HG03565 (cell line): Measurements from ENCODE around the gene FOXP1.
"Not testable (repeated sequence)": the region's sequence is repeated elsewhere in the genome, so short reads cannot be mapped to it uniquely, and the experiment has no call there.

ENCODE experiments used
- ATAC-seq: cut with Tn5 transposase; IDR thresholded peaks from one replicate; pipeline ENCODE4 v1.9.1; 2021; ENCODE audit warnings: mild to moderate bottlenecking, moderate library complexity; ENCODE audit not compliant: unreplicated experiment

Gene FOXP1

DNA sequence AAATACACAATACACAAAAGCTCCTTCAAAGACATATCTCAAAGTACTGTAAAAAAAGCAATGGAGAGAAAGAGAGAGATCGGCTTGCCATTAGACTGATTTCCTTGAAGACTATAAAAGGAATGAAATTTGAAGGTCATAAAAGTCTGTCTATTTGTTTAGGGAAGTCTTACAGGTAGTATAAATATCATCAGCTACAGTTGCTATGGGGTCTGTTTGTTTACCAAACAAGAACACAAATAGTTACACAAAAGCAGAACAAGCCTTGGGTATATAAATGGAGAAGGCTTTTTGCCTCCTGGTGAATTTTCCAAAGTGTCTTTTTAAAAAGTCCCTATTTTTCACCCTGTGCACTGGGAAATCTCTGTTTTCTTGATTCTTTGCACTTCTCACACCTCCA is 552.3 kb downstream of the FOXP1 start:
- no peak for ATAC-seq

DNA sequence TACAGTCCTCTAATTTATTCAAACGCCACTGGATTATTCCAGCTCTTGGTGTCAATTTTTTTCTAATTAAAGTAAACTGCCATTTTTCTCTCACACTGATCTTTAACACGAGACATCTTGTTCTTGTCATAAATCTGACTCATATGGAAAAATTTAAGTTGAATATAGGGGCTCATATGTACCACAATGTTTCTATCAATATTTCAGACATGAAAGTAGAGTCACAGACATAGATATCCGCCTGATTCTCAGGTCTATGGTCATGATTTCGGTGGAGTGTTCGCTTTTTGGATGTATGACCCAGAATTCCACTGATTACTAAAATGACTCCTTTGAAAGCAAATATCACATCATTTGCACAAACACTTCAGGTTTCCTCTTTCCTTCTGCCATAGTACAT is 552.8 kb downstream of the FOXP1 start:
- ATAC-seq, result no peak

DNA sequence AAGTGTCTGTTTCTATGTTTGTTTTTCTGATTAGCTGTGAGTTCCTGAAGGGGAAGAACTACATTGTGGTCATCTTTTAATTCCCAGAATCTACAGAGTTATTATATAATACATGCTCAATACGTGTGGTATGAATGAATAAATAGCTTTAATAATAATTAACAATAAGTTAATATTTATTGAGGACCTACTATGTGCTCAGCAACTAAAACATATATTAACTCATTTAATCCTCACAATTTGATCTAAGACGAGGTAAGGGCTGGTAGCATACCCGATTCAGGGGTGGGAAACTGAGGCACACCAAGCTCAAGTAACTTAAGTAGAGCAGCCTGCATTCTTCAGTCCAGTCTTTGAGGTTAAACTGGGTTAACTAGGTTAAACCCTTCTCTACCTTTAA is 553.8 kb downstream of the FOXP1 start:
- no peak for ATAC-seq

- ATAC-seq, result no peak
Observed at GRCh38 chr3:71028802-71029201, 554.7 kb downstream of the FOXP1 start.

- ATAC-seq, result no peak
Observed at GRCh38 chr3:71028184-71028583, 555.3 kb downstream of the FOXP1 start.

DNA sequence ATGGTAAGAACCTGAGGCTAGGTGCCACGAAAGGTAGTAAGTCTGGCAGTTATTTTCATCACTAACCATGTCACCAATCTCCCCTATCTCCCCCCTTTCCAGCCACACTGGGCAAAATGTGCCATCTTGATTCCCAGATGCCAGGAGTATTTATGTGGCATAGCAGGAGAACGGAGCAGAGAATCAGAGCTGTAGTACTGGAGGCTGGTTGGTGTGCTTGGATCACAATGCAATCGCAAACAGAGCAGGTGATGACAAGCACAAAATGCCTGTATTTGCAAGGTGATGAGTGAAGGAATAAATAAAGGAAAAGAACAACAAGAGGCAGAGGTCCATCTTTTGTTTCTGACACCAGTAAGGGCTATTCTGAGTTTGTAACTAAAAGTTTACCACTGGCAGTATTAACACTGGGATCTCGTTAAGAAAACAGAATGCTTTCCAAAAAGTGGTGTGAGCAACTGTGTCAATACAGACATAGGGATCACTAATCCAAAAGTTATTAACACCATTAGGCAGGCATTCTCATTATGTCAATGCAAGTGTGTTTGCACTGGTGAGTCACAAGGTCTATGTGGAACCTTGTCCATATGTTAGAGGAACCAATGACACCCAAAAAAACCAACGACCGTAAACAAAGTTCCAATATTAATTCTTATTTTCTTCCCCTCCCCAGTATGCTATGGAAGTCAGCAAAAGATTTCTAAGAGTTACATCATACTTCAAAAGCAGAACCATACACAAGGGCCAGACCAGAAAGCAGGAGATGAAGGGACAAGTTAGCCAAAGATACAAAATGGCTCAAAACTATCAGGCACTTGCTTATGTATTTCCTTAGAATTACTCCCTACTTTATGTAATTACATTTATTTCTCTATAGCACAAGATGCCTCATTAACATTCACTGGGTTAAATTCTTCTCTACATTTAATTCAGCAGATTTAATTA is 556.6 kb downstream of the FOXP1 start:
- ATAC-seq, result no peak

DNA sequence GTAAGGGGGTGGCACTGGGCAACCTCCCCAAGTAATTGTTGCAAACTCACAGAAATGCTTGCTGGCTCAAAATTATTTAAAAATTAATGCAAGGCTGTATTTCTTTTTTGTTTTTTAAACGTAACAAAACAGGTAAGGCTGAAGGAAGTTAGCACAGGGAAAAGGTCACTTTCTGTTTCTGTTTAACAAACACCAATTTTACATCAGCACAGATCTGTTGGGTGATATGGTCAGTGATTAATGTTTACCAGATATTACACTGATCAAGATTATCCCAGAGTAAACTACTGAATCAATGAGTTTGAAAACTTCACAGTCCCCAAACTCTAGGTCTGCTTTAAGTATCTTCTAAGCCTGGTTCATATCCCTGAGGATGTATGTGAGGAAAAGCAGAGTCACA is 558.0 kb downstream of the FOXP1 start:
- no peak for ATAC-seq

GRCh38 chr3:71025010-71025409 is 558.5 kb downstream of the FOXP1 start:
- no peak for ATAC-seq

GRCh38 chr3:71022551-71023335 is 560.8 kb downstream of the FOXP1 start:
- ATAC-seq, result no peak

DNA sequence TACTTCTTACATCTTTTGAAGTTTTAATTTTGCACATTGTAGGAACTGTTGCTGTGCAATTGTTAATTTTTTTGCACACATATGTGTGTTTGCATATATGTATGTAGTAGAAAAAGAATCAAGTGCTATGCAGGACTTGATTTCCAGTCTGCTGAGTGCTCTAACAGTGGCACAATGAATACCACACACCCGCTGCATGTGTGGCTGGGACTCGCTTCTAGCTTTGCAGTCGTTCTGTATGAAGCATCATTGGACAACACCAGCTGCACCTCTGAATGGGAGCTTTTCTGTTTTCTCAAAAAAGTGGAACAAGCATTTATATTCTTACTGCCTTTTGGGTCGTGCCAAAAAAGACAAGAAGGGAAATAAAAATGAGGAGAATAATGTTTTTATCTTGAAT is 564.7 kb downstream of the FOXP1 start:
- no peak for ATAC-seq

GRCh38 chr3:71016178-71016845 is 567.2 kb downstream of the FOXP1 start:
- ATAC-seq, result no peak

- ATAC-seq, result not testable (repeated sequence)
Observed at GRCh38 chr3:71014616-71015015, 568.9 kb downstream of the FOXP1 start.

DNA sequence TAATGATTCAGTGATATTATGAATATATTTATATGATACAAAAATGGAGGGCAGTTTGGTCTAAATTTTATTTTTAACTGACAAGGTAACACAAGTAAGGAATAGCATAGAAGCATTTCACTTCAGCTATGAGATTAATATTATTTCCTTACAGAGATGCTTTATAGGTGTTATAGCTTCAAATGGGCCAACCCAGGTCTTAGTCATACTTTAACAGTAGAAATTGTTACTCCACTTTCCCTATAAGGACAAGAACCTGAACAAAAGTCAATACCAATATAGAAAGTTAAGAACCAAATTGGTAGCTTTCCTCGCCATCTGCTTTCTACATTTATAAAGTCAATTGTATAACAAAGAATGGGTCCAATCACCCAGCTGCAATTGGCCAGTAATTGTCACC is 570.6 kb downstream of the FOXP1 start:
- no peak for ATAC-seq

- ATAC-seq, result peak; percentile 55
Observed at GRCh38 chr3:71011565-71012287, 571.8 kb downstream of the FOXP1 start.

GRCh38 chr3:71010726-71011455 is 572.6 kb downstream of the FOXP1 start:
- ATAC-seq, result peak; percentile 46

GRCh38 chr3:71008350-71008935 is 575.1 kb downstream of the FOXP1 start:
- ATAC-seq, result no peak

DNA sequence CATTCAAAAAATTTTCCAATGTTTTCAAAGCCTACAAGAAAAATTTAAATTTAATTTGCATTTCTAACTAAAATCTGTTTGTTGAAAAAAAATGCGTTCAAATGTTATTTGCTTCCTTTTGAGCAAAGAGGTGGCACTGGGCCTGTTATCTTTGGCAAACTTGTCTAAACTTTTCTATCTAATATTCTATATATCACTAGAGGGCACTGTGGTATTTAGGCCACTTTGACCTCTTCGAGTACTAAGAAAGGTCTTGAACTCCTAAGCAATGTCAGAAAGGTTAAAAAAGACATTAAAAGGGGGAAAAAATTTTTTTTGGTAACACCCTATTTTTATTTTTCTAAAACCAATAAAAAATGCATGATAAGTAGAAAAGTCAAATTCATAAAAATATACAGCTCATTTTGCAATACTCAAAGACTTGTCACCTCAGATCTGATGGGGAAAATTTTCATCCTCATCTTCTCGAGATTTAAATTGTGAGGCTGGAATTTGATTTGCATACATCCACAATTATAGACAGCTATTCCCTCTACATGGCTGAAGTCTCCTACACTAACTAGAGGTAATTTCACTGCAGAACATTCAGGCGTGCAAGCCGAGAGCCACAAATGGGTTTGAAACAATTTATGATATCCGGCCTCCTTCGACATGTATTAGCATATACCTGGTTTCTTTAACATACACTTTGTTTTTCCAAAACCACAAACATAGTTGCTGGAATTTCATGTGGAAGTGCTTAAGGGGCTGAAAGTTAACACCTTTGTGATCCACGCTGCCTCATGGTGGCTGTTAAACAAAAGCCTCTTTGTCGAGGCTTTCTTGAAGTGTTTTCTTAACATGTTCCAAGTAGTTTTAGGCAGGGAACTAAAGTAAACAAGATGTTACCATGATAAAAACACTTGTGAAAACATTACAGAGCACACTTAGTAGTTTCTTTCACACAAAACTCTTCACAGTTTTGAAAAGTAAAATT is 576.4 kb downstream of the FOXP1 start:
- ATAC-seq, result no peak

- ATAC-seq, result no peak
Observed at GRCh38 chr3:71005702-71006321, 577.7 kb downstream of the FOXP1 start.
